HG02588 (cell line): ENCODE data around the gene ZMYND12.

ENCODE experiments used
- ATAC-seq: cut with Tn5 transposase; IDR thresholded peaks from one replicate; pipeline ENCODE4 v1.9.1; 2021; ENCODE audit warnings: mild to moderate bottlenecking, moderate library complexity; ENCODE audit not compliant: unreplicated experiment

The ZMYND12 gene

DNA sequence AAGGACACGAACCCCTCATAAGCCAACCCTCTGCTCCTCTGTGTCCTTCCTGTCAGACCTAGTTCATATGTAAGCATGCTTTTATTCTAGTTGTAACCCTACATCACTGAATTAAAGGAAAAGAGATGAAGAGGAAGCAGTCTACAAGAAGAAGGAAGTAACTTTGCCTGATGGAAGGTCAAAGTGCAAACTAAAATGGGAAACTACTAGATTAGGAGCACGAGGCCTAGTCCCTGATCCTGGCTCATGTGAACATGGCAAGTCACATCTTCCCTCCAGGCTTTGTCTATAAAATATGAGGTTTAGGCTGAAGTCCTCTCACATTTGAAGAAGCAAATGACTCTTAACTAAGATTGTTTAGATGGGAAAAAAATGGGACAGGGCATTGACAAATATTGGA, 13.2 kb downstream of the ZMYND12 start:
- no peak for ATAC-seq

DNA sequence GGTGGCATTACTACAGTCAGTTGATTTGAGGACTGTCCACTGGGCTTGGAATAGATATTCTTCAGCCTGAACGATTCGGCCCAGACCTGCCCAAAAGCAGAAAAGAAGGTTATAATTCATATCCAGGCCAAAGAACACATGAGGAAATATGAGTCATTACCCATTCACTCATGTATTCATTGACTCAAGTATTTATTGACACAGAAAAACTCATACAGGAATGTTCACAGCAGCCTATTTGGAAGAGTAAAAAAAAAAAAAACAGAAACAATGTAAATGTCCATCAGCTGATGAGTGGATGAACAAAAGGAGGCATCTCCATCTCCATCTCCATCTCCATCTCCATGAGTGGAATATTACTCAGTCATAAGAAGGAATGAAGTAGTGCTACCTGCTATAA, 15.9 kb downstream of the ZMYND12 start:
- no peak for ATAC-seq

DNA sequence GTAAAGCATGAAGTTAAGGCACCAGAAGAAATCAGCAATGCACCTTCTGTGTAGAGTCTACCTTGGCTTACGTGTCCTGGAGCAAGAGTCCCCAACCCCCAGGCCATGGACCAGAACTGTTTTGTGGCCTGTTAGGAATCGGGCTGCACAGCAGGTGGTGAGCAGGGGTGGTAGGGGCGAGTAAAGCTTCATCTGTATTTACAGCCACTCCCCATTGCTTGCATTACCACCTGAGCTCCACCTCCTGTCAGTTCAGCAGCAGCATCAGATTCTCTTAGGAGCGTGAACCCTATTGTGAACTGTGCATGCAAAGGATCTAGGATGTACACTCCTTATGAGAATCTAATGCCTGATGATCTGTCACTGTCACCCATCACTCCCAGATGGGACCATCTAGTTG, 21.5 kb downstream of the ZMYND12 start:
- no peak for ATAC-seq

DNA sequence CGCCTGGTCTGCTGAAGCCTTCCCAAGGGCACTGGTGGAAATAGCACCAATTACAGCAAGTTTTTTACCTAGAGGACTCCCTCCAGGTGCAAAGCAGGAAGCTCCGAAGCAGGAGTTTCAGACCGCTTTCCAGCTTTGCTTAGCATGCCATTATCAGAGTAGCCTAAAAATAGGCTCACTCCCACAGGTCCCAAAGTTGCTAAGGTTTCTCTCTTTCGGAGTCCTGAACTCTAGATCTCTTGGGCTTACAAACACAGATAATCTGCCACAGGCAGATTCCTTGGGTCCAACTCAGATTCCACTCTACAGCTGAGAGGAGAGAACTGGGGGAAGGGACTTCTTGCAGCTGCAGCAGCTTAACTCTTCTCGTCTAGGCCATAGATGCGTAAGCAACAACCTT, 22.5 kb downstream of the ZMYND12 start:
- no peak for ATAC-seq

DNA sequence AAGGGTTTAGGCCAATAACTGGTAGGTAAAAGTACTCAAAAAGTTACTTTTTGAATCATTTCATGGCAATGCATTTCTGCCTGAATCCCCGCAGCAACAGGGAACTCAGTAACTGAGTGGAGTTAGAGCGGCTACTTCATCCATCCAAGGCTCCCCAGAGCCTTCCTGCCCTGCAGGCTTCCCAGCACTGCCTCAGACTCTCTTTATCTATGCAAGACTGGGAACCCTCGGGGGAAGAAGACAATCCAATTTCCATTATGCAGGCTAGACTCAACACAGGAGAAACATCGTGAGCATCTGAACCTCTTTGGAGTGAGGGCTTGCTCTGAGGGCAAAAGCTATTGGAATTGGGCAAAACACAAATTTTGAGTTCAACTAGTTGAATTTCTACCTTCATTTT, 23.1 kb downstream of the ZMYND12 start:
- ATAC-seq = no peak

DNA sequence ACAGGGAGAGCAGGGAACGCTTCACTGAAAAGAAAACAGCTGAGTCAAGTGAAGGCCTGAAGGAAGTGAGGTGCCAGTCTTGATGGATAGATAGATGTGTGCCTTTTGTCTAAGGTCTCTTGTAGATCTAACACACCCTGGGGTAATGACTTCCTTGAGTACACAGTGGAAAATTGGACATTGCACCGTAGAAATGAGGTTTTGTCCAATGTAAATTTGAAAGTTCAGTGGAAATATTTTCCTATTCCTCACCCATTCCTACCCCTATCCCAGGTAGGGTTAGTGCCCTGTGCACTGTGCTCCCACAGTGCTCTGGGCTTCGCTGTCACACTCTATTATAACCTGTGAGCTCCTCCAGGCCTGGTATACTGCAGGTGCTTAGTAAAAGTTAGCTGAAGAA, 24.3 kb downstream of the ZMYND12 start:
- ATAC-seq = no peak

DNA sequence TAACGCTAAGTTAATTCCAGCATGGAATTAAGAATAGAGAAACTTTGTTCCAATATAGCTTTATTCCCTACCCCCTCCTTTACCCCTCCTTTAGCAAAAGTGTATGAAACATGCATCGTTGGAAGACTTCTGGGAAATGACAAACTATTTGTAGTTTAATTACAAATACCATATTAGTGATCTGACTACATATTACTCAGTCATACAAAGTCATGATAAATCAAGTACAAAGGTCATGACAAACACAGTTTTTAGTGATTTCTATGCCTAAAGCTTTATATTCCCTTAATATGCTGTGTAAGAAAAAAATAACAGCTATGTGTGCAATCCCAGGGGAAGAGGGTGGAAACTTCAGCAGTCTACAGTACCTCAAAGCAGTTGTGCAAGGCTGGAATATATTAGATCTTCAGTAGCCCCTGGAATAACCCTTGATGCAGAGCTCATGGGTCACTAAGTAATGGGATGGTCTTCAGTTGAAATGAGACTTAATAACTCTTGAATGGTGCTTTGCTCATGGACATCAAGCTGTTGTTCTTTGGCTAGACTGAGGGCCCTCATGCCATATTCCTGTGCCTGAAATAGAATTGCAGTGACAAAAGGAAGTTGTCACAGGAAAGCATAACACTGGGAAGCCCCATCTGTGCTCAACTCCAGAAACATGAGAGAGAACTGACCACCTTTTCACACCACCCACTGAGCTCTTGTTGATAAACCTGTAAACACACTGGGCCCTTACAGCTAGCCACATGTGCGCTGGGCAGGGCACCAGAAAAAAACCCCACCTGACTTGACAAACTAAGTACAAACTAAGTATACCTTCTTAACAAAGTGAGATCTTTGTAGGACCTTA, 25.3 kb downstream of the ZMYND12 start:
- ATAC-seq = no peak

DNA sequence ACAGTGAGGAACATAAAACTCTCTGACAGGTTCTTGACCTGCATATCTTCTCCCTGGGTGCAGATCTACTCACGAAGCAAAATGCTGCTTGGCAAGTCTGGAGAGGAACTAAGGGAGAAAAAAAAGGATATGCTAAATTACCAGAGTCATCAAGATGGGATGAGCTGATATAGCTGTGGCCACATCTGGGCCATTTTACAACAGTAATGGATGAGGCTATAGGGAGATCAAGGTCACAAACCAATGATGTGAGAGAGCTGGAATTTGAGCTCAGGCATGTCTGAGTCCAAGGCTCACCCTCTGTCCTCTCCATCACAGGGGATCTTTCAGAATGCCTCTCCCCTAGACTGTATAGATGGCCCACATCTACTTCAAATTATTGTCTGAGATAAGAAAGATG, 26.2 kb downstream of the ZMYND12 start:
- ATAC-seq = no peak

DNA sequence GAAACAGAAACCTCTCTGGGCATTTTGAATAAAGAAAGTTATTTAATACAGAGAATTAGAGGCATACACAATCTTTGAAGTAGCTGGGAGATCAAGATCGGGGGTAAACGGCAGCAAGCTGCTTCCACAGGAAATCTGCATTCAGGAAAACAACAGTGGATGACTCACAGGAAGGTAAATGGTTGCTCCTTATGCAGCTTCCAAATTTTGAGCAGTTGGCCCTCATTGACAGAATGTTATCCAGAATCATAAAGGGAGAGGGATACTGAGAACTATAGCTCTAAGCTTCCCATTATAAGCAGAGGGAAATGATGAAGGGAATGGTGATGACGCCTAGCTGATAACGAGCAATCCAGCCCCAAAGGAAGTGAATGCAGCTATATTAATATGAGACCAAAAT, 28.6 kb downstream of the ZMYND12 start:
- ATAC-seq = no peak

DNA sequence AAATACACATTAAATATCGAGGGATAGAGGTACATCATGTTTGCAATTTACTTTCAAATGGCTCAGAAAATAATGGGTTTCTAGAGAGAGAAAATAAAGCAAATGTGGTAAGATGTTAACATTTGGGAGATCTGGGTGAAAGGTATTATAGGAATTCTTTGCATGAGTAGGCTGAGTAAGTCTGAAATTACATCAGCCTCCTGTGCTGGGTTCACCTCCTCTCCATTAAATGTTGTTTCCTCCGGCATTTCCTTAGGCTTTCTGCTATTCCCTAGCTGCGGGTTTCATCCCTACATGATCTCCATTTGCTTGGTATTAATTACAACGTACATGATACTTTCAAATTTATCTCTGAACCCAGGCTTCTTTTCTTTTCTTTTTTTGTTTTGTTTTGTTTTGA, 31.6 kb downstream of the ZMYND12 start:
- ATAC-seq = no peak

DNA sequence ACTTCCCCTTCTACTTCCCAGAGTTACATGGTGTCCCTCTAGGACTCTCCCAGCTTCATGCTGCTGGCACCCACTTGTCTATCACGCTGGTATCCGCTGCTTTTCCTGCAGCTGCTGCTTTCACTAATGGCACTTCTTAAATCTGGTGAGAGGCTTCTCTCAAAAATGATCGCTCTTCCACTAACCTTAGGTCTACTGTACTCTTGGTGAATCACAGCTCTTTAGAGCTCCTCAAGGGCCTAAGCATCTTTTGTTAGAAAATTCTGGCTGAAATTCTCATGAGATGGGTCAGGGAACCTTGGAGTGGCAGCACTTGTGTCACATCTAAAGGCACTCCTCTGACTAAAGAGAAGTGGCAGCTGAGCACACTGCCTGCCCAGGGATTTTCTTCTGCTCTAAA, 32.1 kb downstream of the ZMYND12 start:
- no peak for ATAC-seq

DNA sequence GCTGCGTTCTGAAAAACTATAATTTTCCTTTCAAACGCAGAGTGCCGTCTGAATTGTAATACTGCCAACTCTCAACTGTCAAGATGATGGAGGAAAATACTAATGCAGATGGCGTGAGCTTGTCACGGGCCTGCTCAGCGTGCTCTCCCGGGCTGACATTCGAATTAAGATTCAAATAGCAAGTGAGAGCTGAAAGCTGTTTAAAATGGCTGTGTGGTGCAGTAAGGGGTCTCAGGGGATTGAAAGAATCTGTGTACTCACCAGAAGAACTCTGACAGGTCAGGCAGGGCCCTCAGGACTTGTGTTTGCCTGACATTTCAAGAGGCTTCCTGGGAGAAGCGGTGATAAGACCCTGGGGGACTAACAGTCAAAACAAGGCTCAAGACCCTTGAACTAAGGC, 33.1 kb downstream of the ZMYND12 start:
- ATAC-seq = no peak

DNA sequence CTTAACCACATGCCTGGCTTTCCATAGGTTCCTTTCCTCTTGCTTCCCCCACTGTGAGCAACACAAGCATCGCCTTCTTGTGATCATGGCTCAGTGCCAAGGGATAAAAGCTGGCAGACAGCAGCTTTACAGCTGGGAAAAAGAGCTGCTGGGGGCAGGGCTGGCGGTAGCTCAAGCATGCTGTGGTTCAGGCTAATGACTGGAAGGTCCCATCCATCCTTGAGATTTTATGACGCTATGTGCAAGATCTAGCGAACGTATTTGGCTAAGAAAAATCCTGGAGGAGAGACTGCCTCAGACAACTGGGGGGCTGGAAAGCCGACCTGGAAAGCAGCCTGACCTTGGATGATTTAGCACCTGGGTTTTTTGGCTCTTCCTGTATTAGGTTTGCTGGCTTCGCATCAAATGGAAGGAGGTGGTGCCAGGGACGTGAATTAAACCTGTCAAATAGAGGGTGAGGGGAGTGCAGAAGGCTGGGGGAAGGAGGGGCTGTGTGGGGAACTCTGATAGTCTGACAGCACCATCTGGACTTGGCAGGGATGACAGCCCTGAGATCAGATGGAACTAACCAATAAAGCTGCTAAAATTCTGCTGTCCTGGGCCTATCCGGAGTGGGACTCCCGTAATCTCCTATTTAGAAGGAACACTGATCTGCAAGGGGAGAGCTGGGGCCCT, 34.8 kb downstream of the ZMYND12 start:
- no peak for ATAC-seq

DNA sequence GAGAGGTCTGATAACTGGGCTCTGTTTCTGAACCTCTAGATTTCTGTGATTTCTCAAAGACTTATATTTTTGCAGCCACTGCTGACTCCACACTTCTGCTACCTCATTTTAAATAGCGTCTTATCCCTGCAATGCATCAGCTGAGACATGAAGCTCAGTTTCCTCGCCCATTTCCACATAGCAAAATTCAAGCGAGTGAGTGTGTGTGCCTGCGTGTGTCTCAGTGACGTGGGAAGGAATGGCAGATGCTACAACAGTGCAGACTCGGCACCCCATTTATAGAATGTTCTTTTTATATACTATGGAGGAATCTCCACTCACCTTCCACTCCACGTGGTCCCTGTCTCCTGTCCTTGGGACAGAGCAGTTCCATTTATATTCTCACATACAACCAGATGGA, 35.7 kb downstream of the ZMYND12 start:
- no peak for ATAC-seq

DNA sequence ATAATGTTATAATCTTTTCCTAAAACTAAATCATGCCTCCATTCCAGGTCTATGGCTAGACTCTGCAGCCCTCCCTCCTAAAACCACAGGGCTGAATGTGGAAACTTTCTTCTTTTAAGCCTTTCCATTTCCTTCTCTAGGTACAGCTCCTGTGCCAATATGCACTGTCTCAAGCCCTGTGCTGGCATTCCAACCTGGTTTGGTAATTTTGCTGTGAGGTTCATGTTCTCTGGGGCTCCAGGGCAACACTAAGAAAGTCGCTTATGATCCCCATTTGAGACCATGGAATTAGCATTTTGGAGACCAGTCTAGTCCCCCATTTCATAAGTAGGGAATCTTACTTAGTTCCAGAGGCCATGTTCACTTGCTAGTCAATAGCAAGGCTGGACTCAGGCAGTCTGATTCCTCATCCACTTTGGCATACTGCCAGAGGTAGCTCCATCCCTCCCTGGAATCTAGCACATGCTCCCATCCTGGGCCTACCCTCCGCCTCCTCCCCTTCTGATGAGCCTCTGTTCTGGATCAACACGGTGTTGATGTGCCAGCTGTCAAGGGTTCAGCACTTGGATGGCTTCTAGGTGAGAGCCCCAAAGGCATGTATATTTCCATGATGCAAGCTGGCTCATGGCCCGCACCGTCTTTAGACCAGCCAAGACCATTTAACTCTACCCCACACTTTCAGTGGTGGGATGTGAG, 36.5 kb downstream of the ZMYND12 start:
- no peak for ATAC-seq

DNA sequence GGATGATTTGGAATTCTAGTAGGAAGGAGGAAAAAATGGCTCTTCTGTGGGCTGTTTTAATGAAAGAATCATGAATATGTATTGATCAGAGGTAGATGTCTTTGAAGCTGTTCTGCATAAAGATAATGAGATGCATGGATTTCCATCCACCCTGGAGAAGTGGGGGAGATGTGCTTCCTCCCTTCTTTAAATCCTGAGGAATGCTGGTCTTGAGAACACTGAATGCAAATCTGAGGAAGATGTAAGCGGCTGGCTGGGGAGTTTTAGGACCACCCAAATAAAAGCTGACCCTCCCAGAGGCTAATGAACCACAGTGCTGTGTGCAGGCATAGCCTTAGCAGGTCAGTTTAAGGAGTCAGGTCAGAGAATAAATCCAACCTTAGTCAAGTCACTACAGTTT, 37.3 kb downstream of the ZMYND12 start:
- ATAC-seq = no peak

DNA sequence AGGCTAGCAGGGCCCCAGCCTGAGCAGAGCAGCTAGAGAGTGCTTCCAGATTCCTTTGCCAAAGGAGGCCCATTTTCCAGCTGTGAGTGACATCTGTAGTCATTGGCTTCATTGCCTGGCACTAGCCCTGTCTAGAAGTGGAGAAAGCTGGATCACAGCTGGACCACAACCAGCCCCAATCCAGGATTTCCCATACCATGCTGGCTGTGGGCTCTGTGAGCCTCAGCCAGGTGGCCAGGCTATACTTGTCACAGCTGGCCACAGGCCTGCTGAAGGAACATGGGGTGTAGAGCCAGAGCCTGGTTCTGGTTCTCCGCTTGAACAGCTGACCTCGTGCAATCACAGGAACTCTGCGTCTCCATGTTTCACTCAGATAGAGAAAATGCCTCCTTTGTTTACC, 38.7 kb downstream of the ZMYND12 start:
- no peak for ATAC-seq

DNA sequence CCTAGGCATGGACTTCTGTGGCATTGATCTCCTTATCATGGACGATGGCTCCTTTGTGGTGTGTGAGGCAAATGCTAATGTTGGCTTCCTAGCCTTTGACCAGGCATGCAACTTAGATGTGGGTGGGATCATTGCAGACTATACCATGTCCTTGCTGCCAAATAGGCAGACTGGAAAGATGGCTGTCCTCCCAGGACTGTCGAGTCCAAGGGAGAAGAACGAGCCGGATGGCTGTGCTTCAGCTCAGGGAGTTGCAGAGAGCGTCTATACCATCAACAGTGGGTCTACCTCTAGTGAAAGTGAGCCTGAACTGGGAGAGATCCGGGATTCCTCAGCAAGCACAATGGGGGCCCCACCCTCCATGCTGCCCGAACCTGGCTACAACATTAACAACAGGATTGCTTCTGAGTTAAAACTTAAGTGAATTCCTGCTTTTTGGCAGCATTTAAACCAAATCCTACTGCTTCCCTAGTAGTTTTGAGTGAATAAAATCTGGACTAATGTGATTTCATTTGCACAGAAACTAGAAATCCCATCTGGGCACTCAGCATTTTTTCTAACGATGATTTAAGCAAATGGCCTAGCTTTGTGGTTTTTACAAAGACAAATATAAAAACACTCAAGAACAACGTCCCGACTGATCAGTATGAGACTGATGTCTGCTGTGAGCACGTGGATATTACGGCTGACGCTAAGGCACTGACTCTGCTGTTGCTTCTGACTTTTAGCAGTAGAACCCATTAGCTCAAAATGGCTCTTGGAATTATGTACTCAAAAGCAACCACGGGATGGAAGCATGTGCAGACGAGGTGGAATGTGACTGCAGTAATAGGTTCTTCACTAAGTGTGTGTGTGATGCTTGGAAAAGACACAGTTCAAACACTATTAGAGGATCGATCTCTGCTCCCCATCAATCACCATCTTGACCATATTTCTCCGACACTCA, 41.0 kb downstream of the ZMYND12 start:
- no peak for ATAC-seq

DNA sequence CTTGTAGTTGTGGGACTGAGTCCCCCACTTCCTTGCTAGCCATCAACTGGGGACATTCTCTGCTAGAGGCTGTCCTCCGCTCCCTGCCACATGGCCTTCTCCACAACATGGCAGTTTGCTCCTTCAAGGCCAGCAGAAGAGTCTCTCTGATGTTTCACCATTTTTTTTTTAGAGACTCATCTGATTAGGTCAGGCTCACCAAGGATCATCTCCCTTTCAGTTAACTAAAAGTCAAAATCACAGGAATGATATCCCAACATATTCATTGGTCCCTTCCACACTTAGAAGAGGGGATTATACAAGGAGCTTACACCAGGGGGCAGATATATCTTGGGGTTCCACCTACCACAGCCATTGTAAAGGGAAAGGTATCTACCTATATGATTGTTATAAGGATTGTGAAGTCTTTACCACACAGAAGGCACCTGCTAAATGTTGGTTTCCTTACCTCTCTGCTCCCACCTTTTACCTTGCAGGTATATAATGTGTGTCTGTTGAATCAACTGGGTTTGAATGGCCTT, 51.9 kb downstream of the ZMYND12 start:
- ATAC-seq = no peak

DNA sequence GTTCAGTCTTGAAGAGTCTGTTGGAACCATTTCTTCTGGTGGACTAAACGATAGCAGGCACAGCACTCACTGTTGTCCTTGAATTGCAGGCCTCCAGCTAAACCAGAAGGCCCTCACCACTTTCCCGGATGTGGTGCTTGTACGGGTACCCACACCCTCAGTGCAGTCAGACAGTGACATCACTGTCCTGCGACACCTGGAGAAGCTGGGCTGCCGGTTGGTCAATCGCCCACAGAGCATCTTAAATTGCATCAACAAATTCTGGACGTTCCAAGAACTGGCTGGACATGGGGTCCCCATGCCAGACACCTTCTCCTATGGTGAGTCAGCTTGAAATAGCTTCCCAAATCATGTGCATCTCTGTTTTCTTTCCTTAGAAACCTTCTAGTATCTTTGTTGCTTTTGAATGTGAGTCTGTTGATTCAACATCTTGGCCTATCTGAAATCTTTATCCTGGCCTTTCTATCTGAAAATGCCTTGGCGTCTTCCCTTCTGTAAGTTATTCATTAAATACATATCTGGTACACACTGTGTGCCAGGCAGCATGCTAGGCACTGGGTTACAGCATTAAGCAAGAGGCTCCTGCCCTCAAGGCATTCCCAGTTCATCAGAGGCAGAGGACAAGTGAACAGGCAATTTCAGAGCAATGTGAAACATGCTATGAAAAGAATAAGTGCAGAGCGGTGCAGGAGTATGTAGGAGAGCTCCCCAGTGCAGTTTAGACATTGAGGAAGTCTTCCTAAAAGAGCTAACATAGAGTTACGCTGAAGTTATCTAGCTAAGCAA, 56.3 kb downstream of the ZMYND12 start:
- ATAC-seq = no peak
